OCI-LY1 (cell line): ENCODE results near the gene XPR1.

Source experiments
- H2AFZ ChIP-seq: fragments of 200-600 bp; sonication (generic), shearing (Covaris generic); 2 replicates; pipeline ENCODE4 v1.6.0; 2014; ENCODE audit warnings: antibody characterized with exemption, mild to moderate bottlenecking, low read length
- H3F3A ChIP-seq: fragments of 200-600 bp; sonication (generic), shearing (Covaris generic); 2 replicates; pipeline ENCODE4 v1.6.0; 2014; ENCODE audit warnings: mild to moderate bottlenecking, antibody characterized with exemption, low read length, moderate library complexity; ENCODE audit not compliant: insufficient read depth
- H3K27ac ChIP-seq: fragments of 200-600 bp; sonication (generic); 2 replicates; pipeline ENCODE4 v1.5.1; 2014; ENCODE audit warnings: low read length, mixed run types, mild to moderate bottlenecking, low read depth; ENCODE audit not compliant: poor library complexity, severe bottlenecking
- H3K27me3 ChIP-seq: fragments of 200-600 bp; sonication (generic); 2 replicates; pipeline ENCODE4 v1.6.0; 2014; ENCODE audit warnings: antibody characterized with exemption, mild to moderate bottlenecking, low read length, moderate library complexity; ENCODE audit not compliant: insufficient read depth
- H3K36me3 ChIP-seq: fragments of 200-600 bp; sonication (generic); 2 replicates; pipeline ENCODE4 v1.6.1; 2014; ENCODE audit warnings: mild to moderate bottlenecking, antibody characterized with exemption, low read length, moderate library complexity, mixed read lengths; ENCODE audit not compliant: insufficient read depth
- H3K4me1 ChIP-seq: fragments of 200-600 bp; sonication (generic); 2 replicates; pipeline ENCODE4 v1.5.1; 2014; ENCODE audit warnings: mild to moderate bottlenecking, low read length, moderate library complexity; ENCODE audit not compliant: insufficient read depth, severe bottlenecking
- H3K4me2 ChIP-seq: fragments of 200-600 bp; sonication (generic), shearing (Covaris generic); 2 replicates; pipeline ENCODE4 v1.6.1; 2014; ENCODE audit warnings: low read length
- H3K4me3 ChIP-seq: fragments of 200-600 bp; sonication (generic); 2 replicates; pipeline ENCODE4 v1.5.1; 2014; ENCODE audit warnings: low read length, low read depth, mild to moderate bottlenecking, mixed read lengths; ENCODE audit not compliant: poor library complexity, severe bottlenecking
- H3K79me2 ChIP-seq: fragments of 200-600 bp; shearing (Covaris generic); 2 replicates; pipeline ENCODE4 v1.6.1; 2016; ENCODE audit warnings: mixed run types, low read length, mixed read lengths; ENCODE audit not compliant: insufficient read depth
- H3K9ac ChIP-seq: fragments of 200-600 bp; sonication (generic), shearing (Covaris generic); 2 replicates; pipeline ENCODE4 v1.6.1; 2014; ENCODE audit warnings: mild to moderate bottlenecking, low read length, mixed read lengths
- H3K9me2 ChIP-seq: fragments of 200-600 bp; sonication (generic), shearing (Covaris generic); 2 replicates; pipeline ENCODE4 v1.6.1; 2014; ENCODE audit warnings: low read depth, mild to moderate bottlenecking, low read length, mixed read lengths
- H3K9me3 ChIP-seq: fragments of 200-600 bp; shearing (Covaris generic); 2 replicates; pipeline ENCODE4 v1.6.1; 2014; ENCODE audit warnings: low read length, mixed read lengths
- H4K20me1 ChIP-seq: fragments of 200-600 bp; sonication (generic), shearing (Covaris generic); 2 replicates; pipeline ENCODE4 v1.6.0; 2016; ENCODE audit warnings: mild to moderate bottlenecking, low read length; ENCODE audit not compliant: insufficient read depth
- EZH2 ChIP-seq: fragments of 200-600 bp; sonication (generic), shearing (Covaris generic); IDR thresholded peaks from 2 replicates; pipeline ENCODE4 v1.8.0; 2017; ENCODE audit warnings: borderline replicate concordance, mixed run types, mild to moderate bottlenecking, antibody characterized with exemption, low read length, moderate library complexity, mixed read lengths
- TF ChIP-seq, protein P1 (sequence below): fragments of 200-600 bp; sonication (generic), shearing (Covaris generic); IDR thresholded peaks from 2 replicates; pipeline ENCODE4 v1.5.1; 2017; ENCODE audit warnings: mild to moderate bottlenecking, antibody characterized with exemption, low read length, moderate library complexity, mixed read lengths

The XPR1 gene

DNA sequence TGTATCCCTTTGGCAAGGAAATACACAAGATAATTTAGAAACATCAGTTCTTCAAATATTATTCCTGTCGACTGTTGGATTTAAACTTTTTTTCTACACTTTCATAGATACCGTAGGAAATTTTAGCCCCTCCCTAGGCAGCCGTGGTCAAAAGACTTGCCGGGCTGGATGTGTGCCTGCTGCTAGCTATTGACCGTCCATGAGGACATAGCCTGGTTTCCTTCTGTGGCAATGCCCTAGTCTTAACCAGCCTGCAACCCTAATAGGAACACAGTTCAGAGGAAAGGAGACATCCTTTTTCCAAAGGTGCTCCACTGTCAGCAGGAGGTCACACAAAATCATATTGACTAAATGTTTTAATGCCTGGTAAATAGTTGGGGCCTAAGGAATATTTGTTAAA lies 260.4 kb downstream of the XPR1 start:
- no peak overlapping the region for H3K4me3 ChIP-seq
- H3K9me2 ChIP-seq = no peaks in the 10 kb centered on the region
- no peaks in the 10 kb centered on the region for H3K4me1 ChIP-seq
- H3K4me2 ChIP-seq = no peak overlapping the region
- no peaks in the 10 kb centered on the region for H3K27me3 ChIP-seq
- TF ChIP-seq, protein P1, sequence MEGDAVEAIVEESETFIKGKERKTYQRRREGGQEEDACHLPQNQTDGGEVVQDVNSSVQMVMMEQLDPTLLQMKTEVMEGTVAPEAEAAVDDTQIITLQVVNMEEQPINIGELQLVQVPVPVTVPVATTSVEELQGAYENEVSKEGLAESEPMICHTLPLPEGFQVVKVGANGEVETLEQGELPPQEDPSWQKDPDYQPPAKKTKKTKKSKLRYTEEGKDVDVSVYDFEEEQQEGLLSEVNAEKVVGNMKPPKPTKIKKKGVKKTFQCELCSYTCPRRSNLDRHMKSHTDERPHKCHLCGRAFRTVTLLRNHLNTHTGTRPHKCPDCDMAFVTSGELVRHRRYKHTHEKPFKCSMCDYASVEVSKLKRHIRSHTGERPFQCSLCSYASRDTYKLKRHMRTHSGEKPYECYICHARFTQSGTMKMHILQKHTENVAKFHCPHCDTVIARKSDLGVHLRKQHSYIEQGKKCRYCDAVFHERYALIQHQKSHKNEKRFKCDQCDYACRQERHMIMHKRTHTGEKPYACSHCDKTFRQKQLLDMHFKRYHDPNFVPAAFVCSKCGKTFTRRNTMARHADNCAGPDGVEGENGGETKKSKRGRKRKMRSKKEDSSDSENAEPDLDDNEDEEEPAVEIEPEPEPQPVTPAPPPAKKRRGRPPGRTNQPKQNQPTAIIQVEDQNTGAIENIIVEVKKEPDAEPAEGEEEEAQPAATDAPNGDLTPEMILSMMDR = no peak
- no peak for TF ChIP-seq EZH2
- H3K36me3 ChIP-seq = no peaks in the 10 kb centered on the region
- H3F3A ChIP-seq = no peaks in the 10 kb centered on the region
- H4K20me1 ChIP-seq = no peaks in the 10 kb centered on the region
- no peaks in the 10 kb centered on the region for H3K79me2 ChIP-seq
- H3K9me3 ChIP-seq = no peaks in the 10 kb centered on the region
- no peak overlapping the region for H3K9ac ChIP-seq
- H2AFZ ChIP-seq = no peak overlapping the region
- H3K27ac ChIP-seq = no peak overlapping the region

DNA sequence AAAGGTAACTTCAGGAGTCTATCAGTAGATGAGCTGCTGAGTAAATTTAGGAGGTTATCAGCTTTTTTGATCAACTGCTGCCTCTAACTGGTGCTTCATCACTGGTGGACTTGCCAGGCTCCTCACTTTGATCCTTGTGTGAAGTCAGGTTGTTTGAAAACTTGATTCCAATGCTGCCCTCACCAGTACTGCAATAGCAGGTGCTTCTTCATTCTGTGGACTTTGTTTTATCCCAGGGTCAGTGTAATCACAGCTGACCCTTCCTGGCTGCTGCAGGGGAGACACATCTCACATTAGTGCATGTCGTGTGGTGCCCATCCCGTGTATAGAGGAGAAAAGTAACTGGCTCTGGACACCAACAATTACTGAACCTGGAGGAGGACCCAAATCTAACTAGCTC lies 260.9 kb downstream of the XPR1 start:
- Histone ChIP-seq H3K9me2 (no peaks in the 10 kb centered on the region), H3K27ac (no peak overlapping the region), H3K9ac (no peak overlapping the region), H3K9me3 (no peaks in the 10 kb centered on the region), H3F3A (no peaks in the 10 kb centered on the region), H3K4me2 (no peak overlapping the region), H3K4me3 (no peak overlapping the region), H3K27me3 (no peaks in the 10 kb centered on the region), H3K36me3 (no peaks in the 10 kb centered on the region), H3K4me1 (no peaks in the 10 kb centered on the region), H3K79me2 (no peaks in the 10 kb centered on the region), H4K20me1 (no peaks in the 10 kb centered on the region), H2AFZ (no peak overlapping the region)
- TF ChIP-seq, protein P1 = no peak
- no peak for TF ChIP-seq EZH2

DNA sequence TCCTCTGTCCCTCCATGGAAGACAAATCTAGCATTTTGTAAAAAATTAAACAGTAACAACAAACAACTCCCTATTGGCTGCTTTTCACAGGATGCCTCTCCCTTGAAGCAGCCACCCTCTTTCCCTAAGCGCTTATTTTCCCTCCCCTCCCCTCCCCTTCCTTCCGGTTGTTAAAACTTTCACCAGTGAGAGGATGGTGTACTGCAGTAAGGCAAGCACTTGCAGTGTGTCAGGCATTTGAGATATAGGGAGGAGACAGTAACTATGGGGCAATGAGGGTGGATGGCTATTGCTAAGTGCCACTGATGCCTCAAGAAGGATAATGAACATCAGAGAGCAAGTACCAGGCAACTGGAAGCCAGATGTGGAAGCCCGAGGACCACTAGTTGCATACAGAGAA lies 261.8 kb downstream of the XPR1 start:
- no peaks in the 10 kb centered on the region for H3K9me2 ChIP-seq
- H2AFZ ChIP-seq = no peak overlapping the region
- H3K9me3 ChIP-seq = no peaks in the 10 kb centered on the region
- no peaks in the 10 kb centered on the region for H3K27me3 ChIP-seq
- no peaks in the 10 kb centered on the region for H3K4me1 ChIP-seq
- no peak for TF ChIP-seq EZH2
- TF ChIP-seq, protein P1 = no peak
- H3F3A ChIP-seq = no peaks in the 10 kb centered on the region
- H3K4me2 ChIP-seq = no peak overlapping the region
- H3K4me3 ChIP-seq = no peak overlapping the region
- no peak overlapping the region for H3K27ac ChIP-seq
- no peaks in the 10 kb centered on the region for H3K36me3 ChIP-seq
- H4K20me1 ChIP-seq = no peaks in the 10 kb centered on the region
- no peaks in the 10 kb centered on the region for H3K79me2 ChIP-seq
- no peak overlapping the region for H3K9ac ChIP-seq
